ENCODE results near the gene JADE3.

JADE3 gene

DNA sequence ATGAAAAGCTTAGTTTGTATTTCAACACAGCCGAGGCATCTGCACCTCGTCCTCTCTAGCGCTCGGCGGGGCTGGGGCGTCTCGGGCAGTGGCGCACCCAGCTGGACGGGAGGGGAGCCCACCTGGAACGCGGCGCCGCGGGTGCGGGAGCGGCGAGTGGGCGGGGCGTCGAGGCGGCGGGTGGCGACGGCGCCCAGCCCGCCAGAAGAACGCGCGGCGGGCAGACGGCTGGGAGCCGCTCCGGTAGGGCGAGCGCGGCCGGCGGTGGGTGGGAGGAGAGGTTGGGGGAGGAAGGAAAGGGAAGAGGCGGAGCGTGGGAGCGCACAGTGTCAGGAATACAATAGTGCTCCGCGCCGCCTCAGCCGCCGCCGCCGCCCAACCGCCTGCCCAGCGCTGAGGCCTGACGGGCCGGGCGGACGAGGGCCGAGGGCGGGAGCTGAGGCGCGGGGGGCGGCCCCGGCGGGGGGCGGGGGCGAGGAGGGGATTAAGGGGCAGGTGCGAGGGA, at the start of gene JADE3:
Gene JADE3 (plus strand): TSS at position 324 of the 505 bp plus-strand sequence. CDS start 72,474 bp downstream, outside the sequence.
- peak; percentile 3 for DNase-seq (ENCODE audit: low read depth)

DNA sequence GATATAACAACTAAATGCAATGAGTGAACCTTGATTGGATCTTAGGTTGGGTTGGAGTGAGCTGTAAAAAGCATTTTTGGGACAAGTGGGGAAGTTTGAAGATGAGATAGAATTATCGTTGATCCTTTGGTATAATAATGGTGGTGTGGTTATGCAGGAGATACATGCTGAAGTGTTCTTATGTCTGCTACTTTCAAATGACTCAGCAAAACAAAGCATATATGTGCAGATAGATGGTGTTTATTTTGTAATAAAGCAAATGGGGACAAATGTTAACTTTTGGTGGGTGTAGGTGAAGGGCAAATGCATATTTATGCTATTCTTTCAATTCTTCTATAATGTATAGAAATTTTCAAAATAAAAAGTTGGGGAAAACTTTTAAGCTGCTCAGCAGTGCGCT, 49.1 kb upstream of the JADE3 start:
- DNase-seq (ENCODE audit: low read depth) = no peak

DNA sequence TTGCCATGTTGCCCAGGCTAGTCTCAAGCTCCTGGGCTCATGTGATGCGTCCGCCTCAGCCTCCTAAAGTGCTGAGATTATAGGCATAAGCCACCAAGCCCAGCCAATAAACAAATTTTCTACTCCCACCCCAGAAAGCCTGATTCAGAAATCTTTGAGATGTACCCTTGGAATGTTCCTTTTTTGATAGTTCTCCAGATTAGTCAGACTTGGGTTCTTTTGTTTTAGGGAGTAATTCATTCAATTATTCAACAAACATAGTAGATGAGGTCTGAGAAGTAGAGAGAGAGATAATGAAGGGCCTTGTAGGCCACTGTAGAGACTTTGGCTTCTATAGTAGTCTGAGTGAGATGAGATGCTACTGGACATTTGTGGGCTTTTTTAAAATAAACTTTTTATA, 47.6 kb upstream of the JADE3 start:
- DNase-seq (ENCODE audit: low read depth) = no peak

DNA sequence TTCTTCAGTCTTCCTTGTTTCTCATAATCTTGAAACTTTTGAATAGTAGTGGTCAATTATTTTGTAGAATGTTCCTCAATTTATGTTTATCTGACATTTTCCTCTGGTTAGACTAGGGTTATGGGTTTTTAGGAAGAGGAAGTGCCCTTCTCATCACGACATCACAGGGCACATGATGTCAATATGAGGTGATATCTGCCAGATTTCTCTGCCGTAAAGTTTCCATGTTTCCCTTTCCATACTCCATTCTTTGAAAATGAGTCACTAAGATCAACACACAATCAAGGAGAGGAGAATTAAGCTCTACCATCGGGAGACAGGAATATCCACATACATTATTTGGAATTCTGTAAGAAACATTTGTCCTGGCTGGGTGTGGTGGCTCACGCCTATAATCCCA, 46.9 kb upstream of the JADE3 start:
- DNase-seq (ENCODE audit: low read depth) = no peak

DNA sequence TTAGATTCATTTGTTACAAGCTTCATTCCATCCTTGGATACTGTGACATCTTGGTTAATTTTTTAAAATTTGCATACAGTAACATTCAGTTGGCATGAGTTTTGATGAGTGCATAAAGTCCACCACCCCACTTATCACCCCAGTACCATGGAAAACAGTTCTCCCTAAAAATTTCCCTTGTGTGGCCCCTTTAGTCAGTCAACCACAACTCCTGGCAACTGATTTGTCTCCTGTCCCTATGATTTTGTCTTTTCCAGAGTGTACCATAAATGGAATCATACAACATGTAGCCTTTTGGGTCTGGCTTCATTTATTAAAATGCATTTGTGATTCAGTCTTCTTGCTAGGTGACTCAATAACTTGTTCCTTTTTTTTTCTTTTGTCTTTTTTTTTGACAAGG, 45.5 kb upstream of the JADE3 start:
- DNase-seq (ENCODE audit: low read depth) = no peak

DNA sequence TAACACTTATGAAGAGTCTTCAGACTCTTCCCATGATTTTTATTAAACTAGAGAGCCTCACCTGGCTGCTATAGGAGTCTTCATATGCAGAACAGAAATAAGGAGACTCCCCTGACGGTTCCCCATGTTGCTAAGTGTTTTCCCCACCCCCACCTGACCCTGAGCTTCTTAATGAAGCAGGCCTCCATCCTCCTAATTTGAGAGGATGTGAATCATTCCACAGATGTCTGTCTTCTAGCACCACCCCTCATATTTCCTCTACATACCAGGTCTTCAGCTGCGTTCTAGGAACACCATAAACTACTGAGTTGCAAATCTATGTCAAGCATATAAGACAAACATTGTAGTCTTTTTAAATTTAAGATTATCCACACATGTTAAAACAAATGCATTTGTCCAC, 38.5 kb upstream of the JADE3 start:
- DNase-seq (ENCODE audit: low read depth) = no peak

DNA sequence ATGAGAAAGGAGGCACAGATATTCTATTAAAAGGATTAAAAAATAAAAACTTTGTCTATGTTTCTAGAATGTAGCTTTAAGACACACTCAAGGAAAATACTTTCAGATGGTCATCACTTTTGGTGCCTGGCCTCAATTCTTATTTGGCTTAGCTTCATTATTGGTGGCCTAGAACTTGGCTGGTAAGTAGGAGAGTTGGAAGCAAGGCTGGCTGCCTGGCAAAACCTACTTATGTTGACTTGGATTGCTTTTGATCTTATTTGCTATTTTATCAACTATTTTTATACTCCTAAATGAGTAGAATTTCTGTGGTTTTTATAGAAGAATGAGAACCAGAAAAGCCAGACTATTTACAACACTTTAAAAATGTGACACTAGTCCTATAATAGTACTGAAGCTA, 35.3 kb upstream of the JADE3 start:
- DNase-seq (ENCODE audit: low read depth) = no peak

DNA sequence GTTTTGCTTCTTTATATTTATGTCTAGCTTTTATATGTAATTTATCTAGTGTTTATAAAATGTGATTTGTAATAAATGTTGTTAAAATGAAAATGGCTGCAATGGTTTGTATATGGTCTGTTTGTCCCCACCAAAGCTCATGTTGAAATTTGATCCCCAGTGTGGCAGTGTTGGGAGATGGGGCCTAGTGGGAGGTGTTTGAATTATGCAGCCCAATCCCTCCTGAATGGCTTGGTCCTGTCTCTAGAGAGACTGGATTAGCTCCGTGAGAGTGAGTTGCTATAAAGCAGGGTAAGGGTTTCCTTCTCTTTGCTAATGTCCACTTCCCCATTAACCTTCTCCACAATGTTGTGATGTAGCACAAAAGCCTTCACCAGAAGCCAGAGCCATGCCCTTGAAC, 30.0 kb upstream of the JADE3 start:
- DNase-seq (ENCODE audit: low read depth) = no peak

DNA sequence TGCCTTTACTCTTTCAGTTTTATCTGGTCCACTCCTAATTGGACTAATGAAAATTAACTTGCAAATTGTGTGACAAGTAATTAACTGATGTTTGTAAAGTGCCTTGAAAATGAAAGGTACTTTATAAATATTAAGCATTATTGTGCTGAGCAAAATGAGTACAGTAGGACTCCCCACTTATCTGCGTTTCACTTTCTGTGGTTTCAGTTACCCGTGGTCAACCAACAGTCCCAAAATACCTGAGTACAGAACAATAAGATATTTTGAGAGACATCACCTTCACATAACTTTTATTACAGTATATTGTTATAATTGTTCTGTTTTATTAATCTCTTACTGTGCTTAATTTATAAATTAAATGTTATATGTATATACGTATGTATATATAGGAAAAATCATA, 27.4 kb upstream of the JADE3 start:
- DNase-seq (ENCODE audit: low read depth) = no peak

DNA sequence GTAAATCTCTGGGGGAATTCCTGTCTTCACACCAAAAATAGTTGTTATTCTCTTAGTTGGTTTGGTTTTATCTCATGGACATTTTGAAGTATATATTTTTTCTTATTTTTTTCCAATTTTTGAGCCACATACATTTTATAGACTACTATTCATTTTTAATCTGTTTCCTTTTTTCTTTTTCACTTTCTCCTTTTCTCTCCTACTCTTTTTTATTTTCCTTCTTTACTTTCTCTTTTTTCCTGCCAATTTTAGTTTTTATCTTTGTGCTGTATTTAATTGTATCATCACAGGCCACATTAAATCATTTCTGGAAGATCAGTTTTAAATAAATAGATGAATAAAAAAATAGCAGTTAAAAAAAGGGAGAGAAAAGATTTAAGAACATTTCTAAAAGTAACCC, 14.0 kb upstream of the JADE3 start:
- DNase-seq (ENCODE audit: low read depth) = no peak

DNA sequence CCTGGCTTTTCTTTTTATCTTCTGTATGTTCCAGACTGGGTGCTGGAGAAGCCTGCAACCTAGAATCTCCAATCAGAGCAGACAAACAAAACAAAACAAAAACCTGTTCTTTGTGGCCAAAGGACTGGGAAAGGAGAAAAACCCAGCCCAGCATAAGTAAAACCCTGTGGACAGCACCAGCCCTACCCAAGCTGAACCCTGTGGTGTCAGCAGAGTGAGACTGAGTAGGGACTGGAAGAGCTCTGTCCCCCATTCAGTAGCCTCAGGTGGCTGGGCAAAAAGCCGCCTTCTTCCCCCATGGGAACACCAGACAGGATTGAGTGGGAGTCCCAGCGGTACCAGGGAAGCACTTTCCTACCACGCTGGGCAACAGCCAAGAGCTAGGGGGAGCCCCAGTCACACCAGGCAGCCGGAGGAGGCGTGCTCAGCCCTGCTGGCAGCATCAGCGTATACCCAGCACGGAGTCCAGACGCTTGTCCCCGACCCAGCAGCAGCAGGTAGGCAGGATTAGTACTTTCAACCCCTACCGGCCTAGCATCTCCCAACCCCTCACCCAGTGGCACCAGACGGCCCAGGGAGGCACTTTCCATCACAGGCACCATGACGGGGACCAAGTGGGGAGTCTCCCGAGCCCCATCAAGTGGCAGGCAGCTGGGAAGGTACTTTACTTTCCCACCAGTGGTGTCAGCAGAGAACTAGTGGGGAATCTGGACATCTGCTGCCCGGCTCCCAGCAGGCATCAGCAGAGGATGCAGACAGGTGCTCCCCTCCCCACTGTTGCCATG, 8.6 kb upstream of the JADE3 start:
- DNase-seq (ENCODE audit: low read depth) = peak; percentile 13

DNA sequence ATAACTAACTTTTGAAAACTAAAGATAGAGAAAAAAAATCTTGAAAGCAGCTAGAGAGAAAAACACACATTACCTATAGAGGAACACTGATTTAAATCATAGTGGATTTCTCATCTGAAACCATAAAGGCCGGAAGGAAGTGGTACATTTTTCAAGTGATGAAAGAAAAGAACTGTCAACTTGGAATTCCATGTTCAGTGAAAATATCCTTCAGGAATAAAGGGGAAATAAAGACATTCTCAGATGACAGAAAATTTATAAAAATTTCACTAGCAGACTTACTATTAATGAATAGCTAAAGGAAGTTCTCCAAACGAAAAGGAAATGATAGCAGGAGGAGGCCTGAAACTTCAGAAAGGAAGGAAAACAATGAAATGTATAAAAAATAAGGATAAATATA, 7.6 kb upstream of the JADE3 start:
- DNase-seq (ENCODE audit: low read depth) = no peak

DNA sequence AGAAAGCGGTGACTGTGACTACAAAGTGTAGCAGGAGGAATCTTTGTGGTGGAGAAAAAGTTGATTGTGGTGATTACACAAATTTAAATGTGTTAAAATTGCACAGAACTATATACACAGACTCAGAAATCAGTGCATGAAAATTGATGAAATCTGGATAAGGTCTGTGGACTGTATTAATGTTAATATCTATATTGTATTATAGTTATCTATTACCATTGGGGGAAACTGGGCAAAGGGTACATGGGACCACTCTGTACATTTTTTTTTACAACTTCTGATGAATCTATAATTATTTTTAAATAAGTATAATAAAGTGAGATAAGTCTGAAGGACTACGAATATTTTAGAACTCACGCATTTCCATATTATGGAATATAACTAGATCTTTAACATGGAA, 1.8 kb upstream of the JADE3 start:
- no peak for DNase-seq (ENCODE audit: low read depth)

DNA sequence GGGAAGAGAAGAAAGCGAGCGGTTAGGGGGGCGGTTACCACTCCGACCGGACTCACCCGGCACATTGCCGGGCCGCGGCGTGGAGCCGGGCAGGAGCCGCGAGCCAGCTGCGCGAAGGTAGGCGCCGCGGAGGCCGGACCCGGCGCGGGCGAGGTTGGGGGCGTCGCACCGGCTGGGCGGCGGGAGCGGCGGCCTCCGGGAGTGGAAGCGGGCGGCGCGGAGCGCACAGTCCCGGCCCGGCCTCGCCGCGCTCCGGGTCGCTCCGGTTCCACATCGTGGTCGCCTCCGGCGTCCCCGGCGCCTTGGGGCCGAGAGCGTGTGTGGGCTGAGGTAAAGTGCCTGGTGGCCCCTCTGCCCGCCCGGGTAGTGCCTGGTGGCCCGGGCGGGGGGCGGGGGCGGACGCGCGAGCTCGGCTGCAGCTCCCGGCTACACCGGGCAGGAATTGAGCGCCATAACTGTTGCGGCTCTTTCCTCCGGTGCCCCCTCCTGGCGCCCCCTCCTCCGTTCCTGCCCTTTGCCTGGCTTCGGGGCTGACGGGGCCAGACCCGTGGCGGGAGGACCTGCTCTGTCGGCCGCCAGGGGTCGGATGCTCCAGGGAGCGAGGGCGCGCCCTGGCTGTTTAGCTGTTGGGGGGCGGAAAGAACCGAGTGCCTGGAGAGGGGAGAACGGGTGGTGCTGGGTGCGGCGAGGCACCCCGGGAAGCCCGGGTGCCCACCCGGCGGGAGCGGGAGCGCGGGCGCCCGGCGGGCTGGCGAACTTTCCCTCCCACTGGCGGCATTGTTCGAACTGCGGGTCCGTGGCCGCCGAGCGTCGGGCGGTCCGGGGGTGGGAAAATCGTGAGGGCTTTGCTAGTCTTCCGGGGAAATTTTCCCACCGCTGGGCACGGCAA, 626 bp downstream of the JADE3 start:
- no peak for DNase-seq (ENCODE audit: low read depth)

DNA sequence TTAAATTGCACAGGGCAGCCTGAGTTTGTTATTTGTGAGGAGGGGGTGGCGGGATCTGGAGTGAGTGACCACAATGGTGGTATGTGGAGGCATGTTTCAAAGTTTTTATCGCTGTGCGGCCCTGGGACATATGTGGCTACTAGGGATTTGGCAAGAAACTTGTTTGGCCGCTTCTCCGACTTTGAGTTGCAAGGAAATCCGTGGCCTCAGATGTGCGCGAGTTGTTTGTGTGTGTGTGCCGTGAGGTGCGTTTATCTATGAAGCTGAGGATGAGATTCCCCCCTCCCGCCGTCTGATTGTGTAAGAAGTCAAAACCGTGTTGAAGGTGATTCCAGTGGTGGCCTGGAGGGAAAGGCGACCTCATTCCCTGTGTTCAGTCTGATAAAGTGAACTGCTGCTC, 1.4 kb downstream of the JADE3 start:
- no peak for DNase-seq (ENCODE audit: low read depth)

DNA sequence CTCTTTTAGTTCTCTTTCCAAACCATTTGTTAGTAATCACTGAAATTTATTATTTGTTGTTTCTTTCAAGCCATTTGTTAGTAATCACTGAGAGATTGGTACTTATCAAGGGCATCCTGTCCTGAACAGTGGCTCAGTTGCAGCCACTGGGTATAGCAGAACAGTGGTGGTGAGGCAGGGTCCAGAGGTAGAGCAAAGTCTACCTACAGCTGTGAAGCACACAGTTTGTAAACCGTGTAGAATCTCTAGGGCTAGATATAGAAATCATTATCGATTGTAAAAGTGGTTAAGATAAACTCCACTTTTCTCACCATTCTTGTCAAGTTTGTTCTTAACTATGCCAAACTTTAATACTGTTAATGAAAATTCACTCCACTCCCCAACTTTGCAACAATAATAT, 4.1 kb downstream of the JADE3 start:
- no peak for DNase-seq (ENCODE audit: low read depth)

DNA sequence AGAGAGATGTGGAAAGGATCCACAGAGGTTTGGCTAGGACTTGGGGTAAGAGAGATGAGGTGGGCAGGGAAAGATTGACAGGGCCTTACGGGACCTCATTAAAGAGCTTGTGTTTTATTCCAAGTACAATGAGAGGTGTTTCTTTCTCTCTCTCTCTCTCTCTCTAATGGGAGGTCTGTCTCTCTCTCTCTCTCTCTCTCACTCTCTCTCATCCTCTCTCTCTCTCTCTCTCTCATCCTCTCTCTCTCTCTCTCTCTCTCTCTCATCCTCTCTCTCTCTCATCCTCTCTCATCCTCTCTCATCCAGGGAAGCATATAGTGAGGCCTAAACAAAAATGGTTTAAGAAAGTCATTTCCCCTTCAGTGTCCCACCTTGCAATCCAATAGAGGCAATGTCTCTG, 5.4 kb downstream of the JADE3 start:
- DNase-seq (ENCODE audit: low read depth) = no peak

DNA sequence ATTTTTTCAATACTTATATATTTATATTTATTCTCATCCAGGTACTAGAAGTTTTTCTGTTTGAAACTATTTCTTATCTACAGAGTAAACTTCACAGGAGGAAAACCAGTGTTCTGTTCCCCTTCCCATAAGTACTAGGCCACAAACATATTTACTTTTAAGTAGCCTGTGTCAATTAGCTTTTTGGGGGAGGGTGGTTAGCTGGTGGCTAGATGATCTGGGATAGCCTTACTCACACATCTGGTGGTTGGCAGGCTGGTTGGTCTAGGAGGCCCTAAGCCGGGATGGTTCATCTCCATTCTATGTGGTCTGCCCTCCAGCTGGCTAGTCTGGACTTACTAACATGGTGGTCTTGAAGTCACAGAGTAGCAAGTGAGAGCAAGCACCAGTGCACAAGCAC, 6.2 kb downstream of the JADE3 start:
- DNase-seq (ENCODE audit: low read depth) = no peak

DNA sequence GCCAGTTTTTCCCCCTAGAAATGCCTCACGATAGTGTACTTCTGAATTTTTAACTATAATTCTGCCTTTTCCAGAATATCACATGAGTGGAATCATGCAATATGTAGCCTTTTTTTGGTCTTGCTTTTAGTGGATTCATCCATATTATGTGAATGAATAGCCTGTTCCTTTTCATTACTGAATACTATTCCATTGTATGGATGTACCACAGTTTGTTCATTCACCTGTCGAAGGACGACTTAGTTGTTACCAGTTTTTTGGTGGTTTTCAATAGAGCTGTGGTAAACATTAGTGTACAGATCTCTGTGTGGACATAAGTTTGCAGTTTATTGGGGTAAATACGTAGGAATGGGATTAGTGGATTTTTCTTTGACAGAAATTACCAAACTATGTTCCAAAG, 8.0 kb downstream of the JADE3 start:
- no peak for DNase-seq (ENCODE audit: low read depth)

DNA sequence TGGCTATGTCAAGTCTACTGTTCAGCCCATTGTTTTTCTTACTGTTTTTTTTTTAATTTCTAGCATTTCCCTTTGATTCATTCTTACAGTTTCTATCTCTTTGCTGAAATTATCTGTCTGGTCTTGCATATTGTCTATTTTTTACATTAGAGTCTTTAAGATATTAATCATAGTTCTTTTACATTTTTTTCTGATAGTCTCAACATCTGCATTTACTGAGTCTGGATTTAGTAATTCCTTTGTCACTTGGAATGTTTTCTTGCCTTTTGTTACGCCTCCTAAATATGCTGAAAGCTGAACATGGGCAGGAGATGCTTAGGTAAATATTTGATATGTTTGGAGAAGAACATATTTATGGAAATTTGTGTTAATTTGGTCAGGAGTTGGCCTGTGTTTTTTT, 10.4 kb downstream of the JADE3 start:
- DNase-seq (ENCODE audit: low read depth) = no peak

DNA sequence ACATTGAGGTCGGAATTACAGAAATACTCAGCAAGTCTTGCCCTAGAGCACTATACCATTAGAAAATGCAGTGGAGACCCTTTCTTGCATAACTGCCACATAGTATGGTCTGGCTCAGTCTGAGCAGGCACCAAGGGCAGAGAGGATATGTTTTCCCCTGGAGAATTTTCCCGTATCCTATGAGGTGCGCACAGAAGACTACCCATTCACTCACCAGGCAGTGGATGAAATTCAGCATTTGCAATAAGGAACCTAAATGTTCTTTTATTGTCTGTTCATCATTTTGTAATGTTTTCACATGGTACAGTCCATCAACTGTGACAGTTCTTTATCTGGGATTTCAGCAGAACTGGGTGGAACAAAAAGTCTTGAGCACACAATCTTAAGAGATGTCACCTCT, 15.5 kb downstream of the JADE3 start:
- DNase-seq (ENCODE audit: low read depth) = no peak

DNA sequence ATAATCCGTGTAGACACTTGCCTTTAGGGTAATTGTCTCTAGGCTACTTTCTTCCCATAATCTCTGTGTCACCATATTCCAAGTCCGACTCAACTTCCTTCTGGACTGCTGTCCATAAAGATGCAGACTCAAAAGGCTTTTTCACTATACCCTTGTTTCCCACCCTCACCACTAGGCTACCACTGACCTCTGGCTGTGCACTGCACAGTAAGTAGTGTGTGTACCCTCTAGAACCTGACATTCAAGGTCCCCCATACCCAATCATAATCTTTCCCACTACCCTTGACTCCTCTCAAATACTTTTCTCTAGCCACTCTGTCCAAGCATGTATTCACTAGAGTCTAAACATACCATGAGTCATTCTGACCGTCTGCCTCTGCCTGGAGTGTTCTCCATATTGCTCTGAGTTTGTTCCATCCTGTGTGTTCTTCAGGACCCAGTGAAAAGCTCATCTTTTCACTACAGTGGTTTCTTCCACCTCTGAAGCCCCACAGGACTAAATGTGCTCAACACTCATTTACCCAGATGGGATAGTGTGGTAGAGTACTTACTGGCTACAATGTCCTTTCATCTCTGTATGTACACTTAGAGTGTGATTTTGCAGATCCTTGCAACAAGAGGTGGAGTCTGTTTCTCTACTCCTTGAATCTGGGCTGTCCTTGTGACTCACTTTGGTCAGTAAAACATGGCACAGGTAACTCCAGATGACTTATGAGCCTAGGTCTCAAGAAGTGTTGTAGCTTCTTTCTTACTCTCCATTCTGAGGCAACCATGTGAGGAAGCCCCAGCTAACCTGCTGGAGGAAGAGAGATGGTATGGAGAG, 17.4 kb downstream of the JADE3 start:
- DNase-seq (ENCODE audit: low read depth) = no peak
